Eye (tissue), 1 donor: ENCODE data around the gene CA14.
A peak's percentile ranks its signal among the peaks of the same experiment; 100 is the strongest.
"Not testable (repeated sequence)": the region's sequence is repeated elsewhere in the genome, so short reads cannot be mapped to it uniquely, and the experiment has no call there.

Experiments
- DNase-seq: peaks from one replicate; pipeline ENCODE4 v3.0.0-alpha.2; 2015

The CA14 gene

GRCh38 chr1:150236614-150237100, 20.9 kb upstream of the CA14 start:
- DNase-seq: no peak

GRCh38 chr1:150237176-150237575, 20.4 kb upstream of the CA14 start:
- DNase-seq: not testable (repeated sequence)

- DNase-seq: no peak
These were observed 19.8 kb upstream of the CA14 start for GRCh38 chr1:150237746-150238145.

GRCh38 chr1:150243003-150243402, 14.6 kb upstream of the CA14 start:
- DNase-seq: no peak

GRCh38 chr1:150249936-150250335, 7.6 kb upstream of the CA14 start:
- DNase-seq: no peak

- no peak for DNase-seq
These were observed 1.4 kb upstream of the CA14 start for GRCh38 chr1:150256198-150256553.

GRCh38 chr1:150256554-150257341, 826 bp upstream of the CA14 start:
- DNase-seq: peak; percentile 90

GRCh38 chr1:150259217-150259616, 1.6 kb downstream of the CA14 start:
- peak; percentile 60 for DNase-seq

GRCh38 chr1:150259758-150260669, 2.4 kb downstream of the CA14 start:
- peak; percentile 81 for DNase-seq

- DNase-seq: no peak
These were observed 3.8 kb downstream of the CA14 start for GRCh38 chr1:150261367-150261766.

- no peak for DNase-seq
These were observed 5.1 kb downstream of the CA14 start for GRCh38 chr1:150262388-150263320.

GRCh38 chr1:150263549-150263948, 6.0 kb downstream of the CA14 start:
- DNase-seq: no peak

- DNase-seq: no peak
These were observed 10.3 kb downstream of the CA14 start for GRCh38 chr1:150267896-150268295.

GRCh38 chr1:150268340-150268704, 10.7 kb downstream of the CA14 start:
- no peak for DNase-seq

- DNase-seq: peak; percentile 98
These were observed 11.3 kb downstream of the CA14 start, which contains the start of gene APH1A for GRCh38 chr1:150268705-150269403. APH1A (minus strand) TSS chr1:150269016; CDS start chr1:150268810, 206 bp downstream.

GRCh38 chr1:150269451-150269850, 11.9 kb downstream of the CA14 start:
- DNase-seq: no peak

- DNase-seq: no peak
These were observed 13.9 kb downstream of the CA14 start for GRCh38 chr1:150271291-150271959.

GRCh38 chr1:150273311-150273710, 15.7 kb downstream of the CA14 start:
- DNase-seq: no peak

GRCh38 chr1:150280138-150280707, 22.6 kb downstream of the CA14 start:
- DNase-seq: no peak

- DNase-seq: peak; percentile 91
These were observed 23.7 kb downstream of the CA14 start for GRCh38 chr1:150281221-150281757.
